ENCODE measurements around the gene GPATCH3. TPM values are rescaled to one million over a fixed set of nuclear protein-coding genes. Genes with fewer than 3 reads are reported as not detected.
"Not testable (repeated sequence)": the region's sequence is repeated elsewhere in the genome, so short reads cannot be mapped to it uniquely, and the experiment has no call there.

The GPATCH3 gene
- total and polyA plus RNA-seq, 7 donors, result 6.6 to 14.3 (median 9.7) TPM

GRCh38 chr1:26848941-26849774 is 51.1 kb downstream of the GPATCH3 start:
- WGBS, 2 donors, result 17 to 64% methylated on average over 10 of the region's 10 CpGs
- peak overlapping the region; percentile 41 to 80 (median 66) for H3K27ac ChIP-seq
- peaks cover 0 to 22% (median 20%) of the 10 kb centered on the region in 4 donors for H3K4me1 ChIP-seq
- H3K27me3 ChIP-seq, result no peaks in the 10 kb centered on the region
- no peaks in the 10 kb centered on the region for H3K9me3 ChIP-seq
- peaks cover 11 to 57% (median 37%) of the 10 kb centered on the region in 4 donors for H3K36me3 ChIP-seq
- intact Hi-C loops (cut with DNase I), result no loop called here
- TF ChIP-seq POLR2A (IDR thresholded peaks at IDR 0.05), result no peak
- peak in 3 of 4 donors; percentile 23 to 35 (median 31) for TF ChIP-seq POLR2AphosphoS5 (IDR thresholded peaks at IDR 0.05)
- no peak overlapping the region for H3K4me3 ChIP-seq
- DNase-seq, result no peak

- Histone ChIP-seq H3K4me1 (peaks cover 0 to 22% (median 20%) of the 10 kb centered on the region in 4 donors), H3K9me3 (no peaks in the 10 kb centered on the region), H3K4me3 (no peak overlapping the region), H3K27me3 (no peaks in the 10 kb centered on the region), H3K27ac (peak overlapping the region; percentile 41 to 80 (median 66)), H3K36me3 (peaks cover 11 to 57% (median 37%) of the 10 kb centered on the region in 4 donors)
- intact Hi-C loops (cut with DNase I), result no loop called here
- TF ChIP-seq CTCF (IDR thresholded peaks at IDR 0.05) (no peak), POLR2A (IDR thresholded peaks at IDR 0.05) (no peak), EP300 (IDR thresholded peaks at IDR 0.05) (no peak), POLR2AphosphoS5 (IDR thresholded peaks at IDR 0.05) (no peak)
- DNase-seq, result peak; percentile 40
- WGBS, 2 donors, result 82 to 91% methylated on average over 10 of the region's 10 CpGs
Observed at GRCh38 chr1:26848499-26848898, 51.8 kb downstream of the GPATCH3 start.

GRCh38 chr1:26847826-26848225 is 52.4 kb downstream of the GPATCH3 start:
- H3K4me3 ChIP-seq; H3K9me3 ChIP-seq; intact Hi-C loops (cut with DNase I); H3K27me3 ChIP-seq: not testable (repeated sequence)
- peak overlapping the region in 2 of 4 donors; percentile 66 to 80 for H3K27ac ChIP-seq
- peaks cover 0 to 22% (median 20%) of the 10 kb centered on the region in 4 donors for H3K4me1 ChIP-seq
- DNase-seq, result peak; percentile 12
- WGBS, 2 donors, result 40 to 78% methylated on average over 6 of the region's 6 CpGs
- peaks cover 11 to 59% (median 35%) of the 10 kb centered on the region in 4 donors for H3K36me3 ChIP-seq

GRCh38 chr1:26844424-26845196 is 55.7 kb downstream of the GPATCH3 start:
- intact Hi-C loops (cut with DNase I), result no loop called here

More at GRCh38 chr1:26844424-26845196, 55.7 kb downstream of the GPATCH3 start:
- Histone ChIP-seq H3K4me3 (no peak overlapping the region), H3K27ac (no peak overlapping the region), H3K27me3 (no peaks in the 10 kb centered on the region), H3K9me3 (no peaks in the 10 kb centered on the region), H3K4me1 (peaks cover 0 to 16% (median 16%) of the 10 kb centered on the region in 4 donors), H3K36me3 (peaks cover 0 to 59% (median 13%) of the 10 kb centered on the region in 4 donors)
- no peak for DNase-seq
- 91% methylated on average over 13 of the region's 13 CpGs for WGBS, 2 donors
- TF ChIP-seq POLR2AphosphoS5 (IDR thresholded peaks at IDR 0.05), result no peak
- TF ChIP-seq POLR2A (IDR thresholded peaks at IDR 0.05), result no peak
- no peak for TF ChIP-seq CTCF (IDR thresholded peaks at IDR 0.05)
- no peak for TF ChIP-seq EP300 (IDR thresholded peaks at IDR 0.05)

Other genes starting within 250 kb of the GPATCH3 start
- gene ARID1A, start 204.5 kb downstream of the GPATCH3 start, total RNA-seq, result 10 to 100 TPM; 20.7 to 47.1 (median 24.7) TPM
- 10 to 100 TPM in 2 of 3 donors, 1 to 10 TPM in 1; 7.2 to 36.7 (median 11.1) TPM for gene ARID1A, start 204.5 kb downstream of the GPATCH3 start, polyA plus RNA-seq
- gene PIGV, start 112.5 kb downstream of the GPATCH3 start, total RNA-seq, result 10 to 100 TPM in 3 of 4 donors, 1 to 10 TPM in 1; 9.6 to 24.9 (median 14.1) TPM
- gene PIGV, start 112.5 kb downstream of the GPATCH3 start, polyA plus RNA-seq, result 10 to 100 TPM in 1 of 3 donors, 1 to 10 TPM in 2; 5.1 to 12.1 (median 7.2) TPM
- gene ZDHHC18, start 73.8 kb downstream of the GPATCH3 start, total RNA-seq, result 10 to 100 TPM in 2 of 4 donors, 1 to 10 TPM in 2; 7.5 to 13.6 (median 10.7) TPM
- gene ZDHHC18, start 73.8 kb downstream of the GPATCH3 start, polyA plus RNA-seq, result 10 to 100 TPM; 12.0 to 19.4 (median 17.5) TPM
- 1 to 10 TPM in 2 of 4 donors, not detected in 2; 1.1 to 2.2 TPM for gene SFN, start 37.3 kb downstream of the GPATCH3 start, total RNA-seq
- 100 to 1,000 TPM; 209 to 729 (median 212) TPM for gene SFN, start 37.3 kb downstream of the GPATCH3 start, polyA plus RNA-seq
- gene GPN2, start 10.2 kb downstream of the GPATCH3 start, total RNA-seq, result 10 to 100 TPM in 1 of 4 donors, 1 to 10 TPM in 3; 7.4 to 11.0 (median 9.8) TPM
- 10 to 100 TPM; 12.0 to 18.6 (median 18.5) TPM for gene GPN2, start 10.2 kb downstream of the GPATCH3 start, polyA plus RNA-seq
- gene NR0B2, start 13.5 kb upstream of the GPATCH3 start, total RNA-seq, result not detected
- gene NR0B2, start 13.5 kb upstream of the GPATCH3 start, polyA plus RNA-seq, result under 1 TPM in 1 of 3 donors, not detected in 2; 0.82 TPM
- 10 to 100 TPM; 51.9 to 82.1 (median 59.9) TPM for gene NUDC, start 21.3 kb upstream of the GPATCH3 start, total RNA-seq
- gene NUDC, start 21.3 kb upstream of the GPATCH3 start, polyA plus RNA-seq, result 10 to 100 TPM; 28.4 to 67.6 (median 38.4) TPM
- gene KDF1, start 60.0 kb upstream of the GPATCH3 start, total RNA-seq, result not detected
- 10 to 100 TPM; 15.0 to 26.8 (median 20.4) TPM for gene KDF1, start 60.0 kb upstream of the GPATCH3 start, polyA plus RNA-seq
- 10 to 100 TPM; 15.5 to 29.6 (median 20.2) TPM for gene TRNP1, start 93.2 kb upstream of the GPATCH3 start, total RNA-seq
- gene TRNP1, start 93.2 kb upstream of the GPATCH3 start, polyA plus RNA-seq, result 10 to 100 TPM in 1 of 3 donors, 1 to 10 TPM in 2; 3.0 to 10.8 (median 4.3) TPM
- gene TENT5B, start 112.4 kb upstream of the GPATCH3 start, total RNA-seq, result 100 to 1,000 TPM in 2 of 4 donors, 10 to 100 TPM in 2; 24.0 to 111 (median 86.4) TPM
- gene TENT5B, start 112.4 kb upstream of the GPATCH3 start, polyA plus RNA-seq, result 1 to 10 TPM in 1 of 3 donors, under 1 TPM in 1, not detected in 1; 0.60 to 5.7 TPM